Ascending aorta (tissue), 2 donors: ENCODE results near the gene PTPRE. TPM values are rescaled to one million over a fixed set of nuclear protein-coding genes. Genes with fewer than 3 reads are reported as not detected.
A peak's percentile ranks its signal among the peaks of the same experiment; 100 is the strongest.

Experiments
- DNase-seq, 2 donors: peaks; one replicate each; pipeline ENCODE4 v3.0.0-alpha.2; 2019; ENCODE audit warnings: low spot score in 2 of 2
- H3K27ac ChIP-seq, 2 donors: fragments of 200-600 bp; sonication (generic); one replicate each; pipeline ENCODE4 v1.5.1; 2016 to 2017; ENCODE audit warnings: mild to moderate bottlenecking in 1 of 2
- H3K27me3 ChIP-seq: fragments of 200-600 bp; sonication (generic); one replicate; pipeline ENCODE4 v1.5.1; 2017
- H3K36me3 ChIP-seq, 2 donors: fragments of 200-600 bp; sonication (generic); one replicate each; pipeline ENCODE4 v1.5.1; 2016
- H3K4me1 ChIP-seq, 2 donors: fragments of 200-600 bp; sonication (generic); one replicate each; pipeline ENCODE4 v1.5.1; 2016 to 2017; ENCODE audit warnings: mild to moderate bottlenecking in 1 of 2
- H3K4me3 ChIP-seq, 2 donors: fragments of 200-600 bp; sonication (generic); one replicate each; pipeline ENCODE4 v1.5.1; 2016 to 2017; ENCODE audit warnings: mild to moderate bottlenecking in 1 of 2
- H3K9me3 ChIP-seq, 2 donors: fragments of 200-600 bp; sonication (generic); one replicate each; pipeline ENCODE4 v1.5.1; 2016
- intact Hi-C: fragments of 100-400 bp; cut with DNase I; formaldehyde crosslinking; loops from one replicate; pipeline ENCODE4 v1.15.1; 2023
- total RNA-seq: library from RNA; depleted of rRNA; stranded (reverse); fragments of >200 nt; gene quantifications from one replicate; pipeline ENCODE4 v1.1.0, GENCODE V29; 2016
- TF ChIP-seq, protein P1 (sequence below), 3 experiments: fragments of 200-600 bp in 2 of 3; fragments of 450-650 bp in 1 of 3; sonication (generic) in 2 of 3; IDR thresholded peaks; one replicate each; pipeline ENCODE4 v1.5.1; 2016 to 2019; ENCODE audit warnings: antibody characterized with exemption in 3 of 3, mild to moderate bottlenecking in 1 of 3, moderate library complexity in 1 of 3

PTPRE gene
- total RNA-seq, 1 donor from 2014 or later, result 14.5 TPM

DNA sequence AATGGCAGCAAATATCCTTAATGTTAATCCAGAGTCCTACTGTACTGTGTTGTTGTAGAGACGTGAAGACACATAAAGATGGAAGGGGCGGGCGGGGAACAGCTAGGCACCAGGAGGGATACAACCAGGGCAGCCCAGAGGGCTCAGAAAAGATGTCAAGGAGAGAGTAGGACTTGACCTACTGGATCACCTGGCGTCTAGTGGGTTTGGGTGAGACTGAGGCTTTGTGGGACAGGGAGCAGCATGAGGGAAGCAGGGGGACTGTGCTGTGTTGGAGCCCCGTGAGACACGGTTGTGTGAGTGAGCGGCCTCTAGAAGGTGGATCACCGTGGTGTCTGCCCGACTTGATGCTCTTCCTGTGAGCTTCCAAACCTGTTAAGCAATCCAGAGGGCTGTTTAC, 68.0 kb downstream of the PTPRE start:
- intact Hi-C loops, result loop anchor here (5.0 kb wide), 2 partner anchors 53 to 68 kb away; partner anchors contain the start of gene PTPRE
- DNase-seq, result peak in 1 of 2 donors; percentile 18
- no peaks in the 10 kb centered on the region for H3K36me3 ChIP-seq
- H3K27me3 ChIP-seq, result no peaks in the 10 kb centered on the region
- no peaks in the 10 kb centered on the region for H3K9me3 ChIP-seq
- H3K27ac ChIP-seq, result no peak overlapping the region
- H3K4me1 ChIP-seq, result peaks cover 7 to 17% of the 10 kb centered on the region in 2 donors
- no peak overlapping the region for H3K4me3 ChIP-seq
- TF ChIP-seq, protein P1, sequence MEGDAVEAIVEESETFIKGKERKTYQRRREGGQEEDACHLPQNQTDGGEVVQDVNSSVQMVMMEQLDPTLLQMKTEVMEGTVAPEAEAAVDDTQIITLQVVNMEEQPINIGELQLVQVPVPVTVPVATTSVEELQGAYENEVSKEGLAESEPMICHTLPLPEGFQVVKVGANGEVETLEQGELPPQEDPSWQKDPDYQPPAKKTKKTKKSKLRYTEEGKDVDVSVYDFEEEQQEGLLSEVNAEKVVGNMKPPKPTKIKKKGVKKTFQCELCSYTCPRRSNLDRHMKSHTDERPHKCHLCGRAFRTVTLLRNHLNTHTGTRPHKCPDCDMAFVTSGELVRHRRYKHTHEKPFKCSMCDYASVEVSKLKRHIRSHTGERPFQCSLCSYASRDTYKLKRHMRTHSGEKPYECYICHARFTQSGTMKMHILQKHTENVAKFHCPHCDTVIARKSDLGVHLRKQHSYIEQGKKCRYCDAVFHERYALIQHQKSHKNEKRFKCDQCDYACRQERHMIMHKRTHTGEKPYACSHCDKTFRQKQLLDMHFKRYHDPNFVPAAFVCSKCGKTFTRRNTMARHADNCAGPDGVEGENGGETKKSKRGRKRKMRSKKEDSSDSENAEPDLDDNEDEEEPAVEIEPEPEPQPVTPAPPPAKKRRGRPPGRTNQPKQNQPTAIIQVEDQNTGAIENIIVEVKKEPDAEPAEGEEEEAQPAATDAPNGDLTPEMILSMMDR (IDR thresholded peaks at IDR 0.05), result no peak

DNA sequence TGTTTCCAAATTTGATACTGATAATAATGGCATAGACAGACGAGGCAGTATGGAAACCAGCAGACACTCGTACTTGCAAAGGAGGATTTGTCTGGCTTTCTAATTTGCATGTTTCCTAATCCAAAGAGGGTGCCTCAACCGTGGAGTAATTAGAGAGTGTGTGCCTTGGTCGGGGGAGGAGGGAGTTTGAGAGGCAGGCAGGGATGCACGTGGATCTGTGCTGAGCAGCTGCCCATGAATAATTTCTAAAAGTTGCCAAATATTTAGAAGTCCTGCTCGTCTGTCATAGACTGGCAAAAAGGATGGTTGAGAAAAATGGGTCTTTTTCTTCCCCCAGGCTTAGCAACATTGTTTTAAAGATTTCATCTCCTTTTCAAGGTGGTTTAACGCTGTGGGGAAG, 69.4 kb downstream of the PTPRE start:
- DNase-seq, result peak in 1 of 2 donors; percentile 28
- Histone ChIP-seq H3K4me1 (peaks cover 7 to 17% of the 10 kb centered on the region in 2 donors), H3K27me3 (no peaks in the 10 kb centered on the region), H3K27ac (peak overlapping the region in 1 of 2 donors; percentile 75), H3K9me3 (no peaks in the 10 kb centered on the region), H3K36me3 (no peaks in the 10 kb centered on the region), H3K4me3 (no peak overlapping the region)
- TF ChIP-seq, protein P1 (IDR thresholded peaks at IDR 0.05), result no peak
- intact Hi-C loops, result loop anchor here (2.0 to 5.0 kb wide), 3 partner anchors 17 to 69 kb away; partner anchors contain the start of gene PTPRE

DNA sequence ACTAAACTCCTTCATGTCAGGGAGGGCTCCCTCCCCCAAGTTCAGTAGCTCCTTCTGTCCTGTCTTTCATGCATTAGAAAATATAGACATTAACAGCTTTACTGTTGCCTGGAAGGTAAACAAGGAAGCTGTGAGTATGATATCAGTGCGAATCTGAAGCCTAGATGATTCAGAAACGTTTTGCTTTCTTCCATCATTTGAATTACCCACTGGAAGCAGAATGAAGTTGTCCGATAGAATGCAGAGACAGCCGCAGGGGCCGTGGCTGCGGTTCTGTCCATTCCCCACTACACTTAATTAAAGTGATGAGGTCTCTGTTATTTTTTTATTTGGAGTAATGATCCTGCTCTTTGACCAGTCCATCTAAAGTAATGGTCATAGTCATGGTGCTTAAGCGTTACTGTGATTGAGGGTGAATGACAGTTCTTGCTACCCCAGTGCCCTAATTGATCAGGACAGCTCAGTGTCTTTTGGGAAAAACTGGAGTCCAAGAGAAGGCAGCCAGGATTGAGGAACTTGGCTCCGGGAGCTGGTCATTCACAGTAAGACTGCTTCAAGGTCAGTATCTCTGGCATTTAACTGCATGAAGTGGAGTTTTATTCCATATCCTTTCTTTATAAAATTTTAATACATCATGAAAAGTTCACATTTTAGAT, 69.9 kb downstream of the PTPRE start:
- DNase-seq, result peak in 1 of 2 donors; percentile 35
- Histone ChIP-seq H3K9me3 (no peaks in the 10 kb centered on the region), H3K4me3 (peak overlapping the region; percentile 41 to 53), H3K27ac (peak overlapping the region; percentile 74 to 75), H3K36me3 (no peaks in the 10 kb centered on the region), H3K4me1 (peaks cover 7 to 17% of the 10 kb centered on the region in 2 donors), H3K27me3 (no peaks in the 10 kb centered on the region)
- intact Hi-C loops, result loop anchor here (1.0 to 5.0 kb wide), 4 partner anchors 16 to 70 kb away; partner anchors contain the start of gene PTPRE
- TF ChIP-seq, protein P1 (IDR thresholded peaks at IDR 0.05), result no peak

DNA sequence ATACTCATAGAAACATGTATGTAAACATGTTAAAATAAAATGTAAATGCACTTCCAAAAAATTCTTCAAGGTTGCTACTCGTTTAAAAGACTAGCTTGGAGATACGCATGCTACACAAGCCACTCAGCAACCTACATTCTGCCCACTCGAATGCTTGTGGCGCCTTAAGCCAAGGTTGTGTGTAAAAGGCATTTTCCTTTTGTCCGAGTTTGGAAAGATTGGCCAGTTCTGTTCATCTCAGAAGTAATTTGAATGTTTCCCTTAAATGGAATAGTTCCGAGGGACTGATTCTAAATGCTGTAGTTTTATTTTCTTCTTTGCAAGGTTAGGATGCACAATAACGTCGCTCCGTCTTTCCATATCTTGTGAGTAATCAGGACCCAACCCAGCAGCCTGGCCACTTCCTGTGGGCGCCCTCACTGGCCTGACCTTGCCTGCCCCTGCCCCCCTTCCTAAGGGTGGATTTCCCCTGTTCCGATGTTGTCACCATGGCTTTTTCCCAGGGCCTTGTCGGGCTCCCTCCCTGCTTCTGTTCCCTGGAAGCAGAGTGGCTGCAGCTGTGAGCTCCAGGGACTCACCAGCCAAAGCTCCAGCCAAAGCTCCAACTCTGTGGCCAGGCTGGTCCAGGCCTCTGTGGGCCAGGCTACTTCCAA, 70.6 kb downstream of the PTPRE start:
- peak overlapping the region; percentile 74 to 75 for H3K27ac ChIP-seq
- TF ChIP-seq, protein P1 (IDR thresholded peaks at IDR 0.05), result no peak

DNA sequence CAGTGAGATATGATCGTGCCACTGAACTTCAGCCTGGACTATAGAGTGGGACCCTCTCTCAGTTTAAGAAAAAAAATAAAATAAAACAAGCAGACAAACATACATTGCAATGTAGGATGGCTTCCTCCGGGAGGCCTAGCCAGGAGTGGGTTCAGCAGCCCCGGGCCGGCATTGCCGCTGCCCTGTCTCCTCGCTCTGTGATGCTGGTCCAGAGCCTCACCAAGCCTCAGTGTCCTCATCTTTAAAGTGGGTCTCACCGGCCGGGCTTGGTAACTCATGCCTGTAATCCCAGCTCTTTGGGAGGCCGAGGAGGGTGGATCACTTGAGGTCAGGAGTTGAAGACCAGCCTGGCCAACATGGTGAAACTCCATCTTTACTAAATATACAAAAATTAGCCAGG, 71.6 kb downstream of the PTPRE start:
- Histone ChIP-seq H3K27me3 (no peaks in the 10 kb centered on the region), H3K4me3 (no peak overlapping the region), H3K9me3 (no peaks in the 10 kb centered on the region), H3K36me3 (no peaks in the 10 kb centered on the region), H3K27ac (peak overlapping the region; percentile 74 to 75), H3K4me1 (peaks cover 7 to 17% of the 10 kb centered on the region in 2 donors)
- TF ChIP-seq, protein P1 (IDR thresholded peaks at IDR 0.05), result no peak
- intact Hi-C loops, result loop anchor here (5.0 kb wide), 2 partner anchors 56 to 71 kb away; partner anchors contain the start of gene PTPRE
- peak in 1 of 2 donors; percentile 48 for DNase-seq

More for the DNA sequence above, 70.6 kb downstream of the PTPRE start:
- Histone ChIP-seq H3K36me3 (no peaks in the 10 kb centered on the region), H3K9me3 (no peaks in the 10 kb centered on the region), H3K4me1 (peaks cover 7 to 17% of the 10 kb centered on the region in 2 donors), H3K4me3 (peak overlapping the region; percentile 41 to 53), H3K27me3 (no peaks in the 10 kb centered on the region)
- intact Hi-C loops, result loop anchor here (1.0 to 5.0 kb wide), 4 partner anchors 15 to 70 kb away; partner anchors contain the start of gene PTPRE
- peak; percentile 54 to 91 for DNase-seq
